ENCODE measurements around the gene SEPTIN1. TPM values are rescaled to one million over a fixed set of nuclear protein-coding genes. Genes with fewer than 3 reads are reported as not detected.

The SEPTIN1 gene
- total RNA-seq, 1 experiment from 2014 or later: 0.34 TPM

- Histone ChIP-seq H3K27me3 (replicated peaks; ENCODE audit: control insufficient read depth, insufficient read depth, low read length) (no peaks in the 10 kb centered on the region), H3K36me3 (ENCODE audit: control insufficient read depth, insufficient read depth, low read length) (no peaks in the 10 kb centered on the region), H3K4me3 (ENCODE audit: low read depth, low read length) (peak overlapping the region; percentile 88), H3K9me3 (no peaks in the 10 kb centered on the region), H3K4me1 (peaks cover 3% of the 10 kb centered on the region; the same call in 1 of the 2 replicates)
- intact Hi-C loops (cut with micrococcal nuclease; ENCODE audit: unreplicated experiment): loop anchor here (1.0 to 2.0 kb wide), 2 partner anchors 15 to 16 kb away; no protein-coding TSS in a partner anchor
- peak overlapping the region; percentile 82 for H3K4me3 Mint-ChIP-seq (ENCODE audit: unreplicated experiment)
- H3K9me3 Mint-ChIP-seq (ENCODE audit: unreplicated experiment): no peaks in the 10 kb centered on the region
- H3K27ac Mint-ChIP-seq (ENCODE audit: unreplicated experiment): peak overlapping the region; percentile 46
- no TSS peak for BruUV-seq (replicated peaks)
- H3K27me3 Mint-ChIP-seq (ENCODE audit: insufficient read depth, unreplicated experiment): no peaks in the 10 kb centered on the region
- peaks cover 19% of the 10 kb centered on the region for H3K4me1 Mint-ChIP-seq (ENCODE audit: low read depth, unreplicated experiment)
- ChIA-PET POLR2A (interaction anchor here (1.0 to 2.6 kb wide), 6 partner anchors 13 to 264 kb away, joined by 3 to 20 read pairs (median 8); partner anchors contain the start of genes DCTPP1, TBC1D10B and ZNF771), CTCF (interaction anchor here (0.6 to 2.3 kb wide), 10 partner anchors 12 to 774 kb away, joined by 4 to 27 read pairs (median 10); partner anchors contain the start of genes CD2BP2, DCTPP1, TBC1D10B and ZNF771)
- DNase-seq: no peak
- no peak for TF ChIP-seq CTCF (IDR thresholded peaks at IDR 0.05; ENCODE audit: insufficient read depth in 1 of 2, low read depth in 1 of 2, low read length in 1 of 2, severe bottlenecking in 1 of 2, unreplicated experiment in 1 of 2)
- H3K36me3 Mint-ChIP-seq (ENCODE audit: insufficient read depth, unreplicated experiment): peaks cover 5% of the 10 kb centered on the region
These were observed 12.3 kb upstream of the SEPTIN1 start for GRCh38 chr16:30394592-30395154.

- POLR2A ChIA-PET: no interaction called here
- Histone ChIP-seq H3K9me3 (no peaks in the 10 kb centered on the region), H3K36me3 (ENCODE audit: control insufficient read depth, insufficient read depth, low read length) (no peaks in the 10 kb centered on the region), H3K27me3 (replicated peaks; ENCODE audit: control insufficient read depth, insufficient read depth, low read length) (no peaks in the 10 kb centered on the region), H3K4me1 (no peaks in the 10 kb centered on the region), H3K4me3 (ENCODE audit: low read depth, low read length) (no peak overlapping the region)
- H3K36me3 Mint-ChIP-seq (ENCODE audit: insufficient read depth, unreplicated experiment): peaks cover 10% of the 10 kb centered on the region
- BruUV-seq (replicated peaks): no TSS peak
- no peak overlapping the region for H3K4me3 Mint-ChIP-seq (ENCODE audit: unreplicated experiment)
- H3K4me1 Mint-ChIP-seq (ENCODE audit: low read depth, unreplicated experiment): peaks cover 13% of the 10 kb centered on the region
- CTCF ChIA-PET: no interaction called here
- H3K27me3 Mint-ChIP-seq (ENCODE audit: insufficient read depth, unreplicated experiment): no peaks in the 10 kb centered on the region
- DNase-seq: no peak
- H3K9me3 Mint-ChIP-seq (ENCODE audit: unreplicated experiment): no peaks in the 10 kb centered on the region
- no peak for TF ChIP-seq CTCF (IDR thresholded peaks at IDR 0.05; ENCODE audit: insufficient read depth in 1 of 2, low read depth in 1 of 2, low read length in 1 of 2, severe bottlenecking in 1 of 2, unreplicated experiment in 1 of 2)
- no peak overlapping the region for H3K27ac Mint-ChIP-seq (ENCODE audit: unreplicated experiment)
- intact Hi-C loops (cut with micrococcal nuclease; ENCODE audit: unreplicated experiment): no loop called here
These were observed 1.2 kb upstream of the SEPTIN1 start for GRCh38 chr16:30383521-30383920.

- intact Hi-C loops (cut with micrococcal nuclease; ENCODE audit: unreplicated experiment): no loop called here
These were observed 895 bp downstream of the SEPTIN1 start for GRCh38 chr16:30381291-30382041.

More at GRCh38 chr16:30381291-30382041, 895 bp downstream of the SEPTIN1 start:
- no peaks in the 10 kb centered on the region for H3K27me3 ChIP-seq (replicated peaks; ENCODE audit: control insufficient read depth, insufficient read depth, low read length)
- H3K9me3 Mint-ChIP-seq (ENCODE audit: unreplicated experiment): no peaks in the 10 kb centered on the region
- BruUV-seq (replicated peaks): no TSS peak
- DNase-seq: no peak
- peaks cover 8% of the 10 kb centered on the region for H3K4me1 ChIP-seq
- H3K4me1 Mint-ChIP-seq (ENCODE audit: low read depth, unreplicated experiment): peaks cover 13% of the 10 kb centered on the region
- ChIA-PET CTCF (interaction anchor here (1.5 kb wide), 1 partner anchor 11 kb away, joined by 3 read pairs; the partner anchor contains the start of gene TBC1D10B), POLR2A (interaction anchor here (1.1 kb wide), 1 partner anchor 21 kb away, joined by 3 read pairs; no protein-coding TSS in a partner anchor)
- H3K36me3 ChIP-seq (ENCODE audit: control insufficient read depth, insufficient read depth, low read length): no peaks in the 10 kb centered on the region
- no peak overlapping the region for H3K4me3 Mint-ChIP-seq (ENCODE audit: unreplicated experiment)
- H3K9me3 ChIP-seq: no peaks in the 10 kb centered on the region
- H3K27me3 Mint-ChIP-seq (ENCODE audit: insufficient read depth, unreplicated experiment): no peaks in the 10 kb centered on the region
- peaks cover 26% of the 10 kb centered on the region for H3K36me3 Mint-ChIP-seq (ENCODE audit: insufficient read depth, unreplicated experiment)
- TF ChIP-seq CTCF (IDR thresholded peaks at IDR 0.05; ENCODE audit: insufficient read depth in 1 of 2, low read depth in 1 of 2, low read length in 1 of 2, severe bottlenecking in 1 of 2, unreplicated experiment in 1 of 2): no peak
- H3K4me3 ChIP-seq (ENCODE audit: low read depth, low read length): no peak overlapping the region
- no peak overlapping the region for H3K27ac Mint-ChIP-seq (ENCODE audit: unreplicated experiment)

Data from Caco-2 (cell line).